Upper lobe of right lung (tissue), 1 donor: ENCODE measurements around the gene NF1. TPM values are rescaled to one million over a fixed set of nuclear protein-coding genes. Genes with fewer than 3 reads are reported as not detected.

Experiments used
- ATAC-seq: fragments of 200-7000 bp; cut with Tn5 transposase; one replicate; pipeline ENCODE4 v1.9.1; 2020; ENCODE audit warnings: mild to moderate bottlenecking, moderate library complexity
- DNase-seq: peaks from one replicate; pipeline ENCODE4 v3.0.0-alpha.2; 2020
- H3K27ac ChIP-seq: fragments of 200-600 bp; one replicate; pipeline ENCODE4 v1.8.0; 2022
- H3K27me3 ChIP-seq: fragments of 200-600 bp; one replicate; pipeline ENCODE4 v1.8.0; 2022; ENCODE audit warnings: mild to moderate bottlenecking
- H3K36me3 ChIP-seq: fragments of 200-600 bp; one replicate; pipeline ENCODE4 v1.8.0; 2022
- H3K4me1 ChIP-seq: fragments of 200-600 bp; one replicate; pipeline ENCODE4 v1.8.0; 2022
- H3K4me3 ChIP-seq: fragments of 200-600 bp; one replicate; pipeline ENCODE4 v1.8.0; 2022; ENCODE audit warnings: mild to moderate bottlenecking
- H3K9me3 ChIP-seq: fragments of 200-600 bp; one replicate; pipeline ENCODE4 v1.8.0; 2022
- intact Hi-C: fragments of 100-400 bp; cut with DNase I; formaldehyde crosslinking; loops from one replicate; pipeline ENCODE4 v1.11.0; 2022
- total RNA-seq: library from RNA; stranded (reverse); fragmentation: NEBNext Ultra II Directional; extraction: Animal tissue kit (Norgen Biotek cat#: 25700); gene quantifications from one replicate; pipeline ENCODE4 v1.2.1, GENCODE V29; 2021
- TF ChIP-seq, protein P1 (sequence below): fragments of 200-600 bp; IDR thresholded peaks from one replicate; pipeline ENCODE4 v1.8.0; 2022; ENCODE audit warnings: antibody characterized with exemption
- donor health status: DM: no; HTN: yes; CAD: no; lungs with severe emphysema.

NF1 gene
- total RNA-seq, 1 donor from 2014 or later = 61.6 TPM

DNA sequence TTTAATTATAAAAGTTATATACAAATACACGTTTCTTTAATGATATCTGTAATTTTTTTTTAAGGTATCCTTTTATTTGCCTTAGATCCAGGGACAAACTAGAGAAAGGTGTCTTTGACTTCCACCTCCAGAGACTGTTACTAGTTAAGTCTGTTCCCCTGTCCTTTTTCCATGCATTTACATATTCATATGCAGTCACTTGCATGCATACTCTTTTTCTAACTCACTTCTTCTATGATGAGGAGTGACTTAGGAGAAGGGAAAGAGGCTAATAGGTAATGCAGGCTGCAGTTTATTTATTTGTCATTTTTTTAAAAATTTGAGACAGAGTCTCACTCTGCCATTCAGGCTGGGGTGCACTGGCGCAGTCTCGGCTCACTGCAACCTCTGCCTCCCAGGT is 141.4 kb downstream of the NF1 start:
- peaks cover 75% of the 10 kb centered on the region for H3K36me3 ChIP-seq

GRCh38 chr17:31236712-31237111 is 141.9 kb downstream of the NF1 start:
- peaks cover 75% of the 10 kb centered on the region for H3K36me3 ChIP-seq
- ATAC-seq (no peak), DNase-seq (no peak)
- intact Hi-C loops = no loop called here
- no peaks in the 10 kb centered on the region for H3K4me1 ChIP-seq
- no peaks in the 10 kb centered on the region for H3K9me3 ChIP-seq
- H3K27ac ChIP-seq = no peak overlapping the region
- TF ChIP-seq, protein P1, sequence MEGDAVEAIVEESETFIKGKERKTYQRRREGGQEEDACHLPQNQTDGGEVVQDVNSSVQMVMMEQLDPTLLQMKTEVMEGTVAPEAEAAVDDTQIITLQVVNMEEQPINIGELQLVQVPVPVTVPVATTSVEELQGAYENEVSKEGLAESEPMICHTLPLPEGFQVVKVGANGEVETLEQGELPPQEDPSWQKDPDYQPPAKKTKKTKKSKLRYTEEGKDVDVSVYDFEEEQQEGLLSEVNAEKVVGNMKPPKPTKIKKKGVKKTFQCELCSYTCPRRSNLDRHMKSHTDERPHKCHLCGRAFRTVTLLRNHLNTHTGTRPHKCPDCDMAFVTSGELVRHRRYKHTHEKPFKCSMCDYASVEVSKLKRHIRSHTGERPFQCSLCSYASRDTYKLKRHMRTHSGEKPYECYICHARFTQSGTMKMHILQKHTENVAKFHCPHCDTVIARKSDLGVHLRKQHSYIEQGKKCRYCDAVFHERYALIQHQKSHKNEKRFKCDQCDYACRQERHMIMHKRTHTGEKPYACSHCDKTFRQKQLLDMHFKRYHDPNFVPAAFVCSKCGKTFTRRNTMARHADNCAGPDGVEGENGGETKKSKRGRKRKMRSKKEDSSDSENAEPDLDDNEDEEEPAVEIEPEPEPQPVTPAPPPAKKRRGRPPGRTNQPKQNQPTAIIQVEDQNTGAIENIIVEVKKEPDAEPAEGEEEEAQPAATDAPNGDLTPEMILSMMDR = no peak
- no peaks in the 10 kb centered on the region for H3K27me3 ChIP-seq
- H3K4me3 ChIP-seq = no peak overlapping the region

More for the DNA sequence above, 141.4 kb downstream of the NF1 start:
- intact Hi-C loops = no loop called here
- Histone ChIP-seq H3K9me3 (no peaks in the 10 kb centered on the region), H3K27me3 (no peaks in the 10 kb centered on the region), H3K4me3 (no peak overlapping the region), H3K4me1 (no peaks in the 10 kb centered on the region), H3K27ac (no peak overlapping the region)
- ATAC-seq (no peak), DNase-seq (no peak)
- TF ChIP-seq, protein P1 = no peak

GRCh38 chr17:31241116-31241515 is 146.3 kb downstream of the NF1 start:
- no peak for ATAC-seq
- H3K4me3 ChIP-seq = no peak overlapping the region
- no peak for DNase-seq
- TF ChIP-seq, protein P1 = no peak
- no peak overlapping the region for H3K27ac ChIP-seq
- intact Hi-C loops = no loop called here
- H3K9me3 ChIP-seq = no peaks in the 10 kb centered on the region
- peaks cover 83% of the 10 kb centered on the region for H3K36me3 ChIP-seq
- H3K4me1 ChIP-seq = no peaks in the 10 kb centered on the region
- no peaks in the 10 kb centered on the region for H3K27me3 ChIP-seq

DNA sequence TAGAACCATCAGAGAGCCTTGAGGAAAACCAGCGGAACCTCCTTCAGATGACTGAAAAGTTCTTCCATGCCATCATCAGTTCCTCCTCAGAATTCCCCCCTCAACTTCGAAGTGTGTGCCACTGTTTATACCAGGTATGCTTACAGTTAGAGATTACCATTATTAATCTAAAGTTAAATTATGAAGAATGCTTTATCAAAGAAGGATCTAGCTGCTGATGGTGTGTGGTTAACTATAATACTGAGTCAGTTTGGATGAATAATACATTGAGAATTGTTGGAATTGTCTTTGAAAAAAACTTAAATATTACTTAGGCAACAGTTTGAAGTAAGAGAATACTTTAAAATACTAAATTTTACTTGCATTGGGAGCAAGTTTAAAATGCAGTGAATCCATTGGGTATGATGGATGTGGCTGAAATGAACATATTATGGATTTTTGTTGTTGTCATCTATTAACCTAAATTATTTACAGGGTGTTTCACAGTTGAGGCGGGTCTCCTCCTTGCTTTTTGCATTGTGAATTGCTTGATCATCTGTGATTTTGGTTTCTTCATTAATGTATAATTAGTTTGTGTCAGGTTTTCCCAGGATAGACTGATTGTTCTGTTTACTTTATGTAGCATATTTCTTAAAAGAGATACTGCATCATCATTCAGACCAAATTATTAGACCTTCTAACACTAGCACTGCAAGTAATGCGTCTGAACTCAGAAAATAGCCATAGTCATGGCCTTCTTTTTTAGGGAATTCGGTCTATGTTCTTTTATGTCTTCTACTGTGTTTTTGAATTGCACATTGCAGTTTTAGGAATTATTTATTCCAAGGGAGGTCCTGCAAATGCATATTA is 154.4 kb downstream of the NF1 start:
- no peaks in the 10 kb centered on the region for H3K4me1 ChIP-seq
- no peak overlapping the region for H3K27ac ChIP-seq
- TF ChIP-seq, protein P1 = no peak
- ATAC-seq (no peak), DNase-seq (no peak)
- no peaks in the 10 kb centered on the region for H3K27me3 ChIP-seq
- intact Hi-C loops = no loop called here
- no peaks in the 10 kb centered on the region for H3K9me3 ChIP-seq
- no peak overlapping the region for H3K4me3 ChIP-seq
- peaks cover 34% of the 10 kb centered on the region for H3K36me3 ChIP-seq

GRCh38 chr17:31249835-31250141 is 155.0 kb downstream of the NF1 start:
- Histone ChIP-seq H3K4me1 (no peaks in the 10 kb centered on the region), H3K27me3 (no peaks in the 10 kb centered on the region), H3K27ac (no peak overlapping the region), H3K4me3 (no peak overlapping the region), H3K36me3 (peaks cover 28% of the 10 kb centered on the region), H3K9me3 (no peaks in the 10 kb centered on the region)
- no peak for ATAC-seq
- intact Hi-C loops = no loop called here
- no peak for DNase-seq
- TF ChIP-seq, protein P1 = no peak
